A549 (cell line): ENCODE results near the gene CCDC78. TPM values are rescaled to one million over a fixed set of nuclear protein-coding genes. Genes with fewer than 3 reads are reported as not detected.

Source experiments
- ATAC-seq, 2 experiments: fragments of 200-7000 bp in 1 of 2; fragments of >200 bp in 1 of 2; cut with Nextera tagmentation in 1 of 2; cut with Tn5 transposase in 1 of 2; 3 replicates each; pipeline versions ENCODE4 v1.8.0 to v1.9.1; 2018 to 2020; ENCODE audit warnings: mild to moderate bottlenecking in 1 of 2, moderate library complexity in 1 of 2
- CTCF ChIA-PET: fragments of 300-600 bp; sonication (Branson Sonifier 250); formaldehyde crosslinking; extraction: SDS; loops from one replicate; lab custom pipeline; 2021; ENCODE audit warnings: antibody characterized with exemption, inconsistent platforms; lab: Yijun Ruan, JAX
- POLR2A ChIA-PET: fragments of 350-600 bp; formaldehyde crosslinking; extraction: SDS; loops from one replicate; lab custom pipeline; 2021; ENCODE audit warnings: antibody characterized with exemption, inconsistent platforms; lab: Yijun Ruan, JAX
- DNase-seq, 2 experiments: peaks; one replicate each; pipeline versions ENCODE4 v3.0.0 to v3.0.0-alpha.2; 2011 to 2016; ENCODE audit warnings: low read depth in 1 of 2, low spot score in 1 of 2
- FAIRE-seq: peaks from 2 replicates; lab custom pipeline; 2011; peaks lifted over from hg19 to GRCh38; lab: Jason Lieb, UNC
- H3K27ac ChIP-seq, 2 experiments: fragments of >200 bp; sonication (Bioruptor Twin); formaldehyde crosslinking; 3 replicates each; pipeline ENCODE4 v1.5.1; 2016 to 2017
- H3K4me1 ChIP-seq: fragments of >200 bp; sonication (Bioruptor Twin); formaldehyde crosslinking; 3 replicates; pipeline ENCODE4 v1.6.1; 2016
- H3K4me2 ChIP-seq: fragments of >200 bp; sonication (Bioruptor Twin); formaldehyde crosslinking; 3 replicates; pipeline ENCODE4 v1.6.1; 2016
- H3K4me3 ChIP-seq: fragments of >200 bp; sonication (Bioruptor Twin); formaldehyde crosslinking; 3 replicates; pipeline ENCODE4 v1.5.1; 2016
- H3K9me3 ChIP-seq: fragments of >200 bp; sonication (Bioruptor Twin); formaldehyde crosslinking; 3 replicates; pipeline ENCODE4 v1.6.1; 2016
- CBX2 ChIP-seq: fragments of 200-600 bp; sonication (generic); IDR thresholded peaks from 2 replicates; pipeline ENCODE4 v1.6.1; 2016; ENCODE audit warnings: low read depth, mild to moderate bottlenecking, borderline replicate concordance
- EHMT2 ChIP-seq: fragments of 200-600 bp; sonication (generic); IDR thresholded peaks from 2 replicates; pipeline ENCODE4 v1.6.1; 2016; ENCODE audit warnings: antibody characterized with exemption, low read depth, mild to moderate bottlenecking, moderate library complexity
- EP300 ChIP-seq, 2 experiments: fragments of >200 bp; sonication (Bioruptor Twin); formaldehyde crosslinking; IDR thresholded peaks; 2 replicates in 1 of 2; 3 replicates in 1 of 2; pipeline ENCODE4 v1.6.1; 2016 to 2017
- FOXS1 ChIP-seq: fragments of 250-450 bp; sonication (Bioruptor Pico); IDR thresholded peaks from 2 replicates; pipeline ENCODE4 v1.5.0; 2020; ENCODE audit warnings: mild to moderate bottlenecking, moderate library complexity
- HEYL ChIP-seq: fragments of 250-450 bp; sonication (Bioruptor Pico); IDR thresholded peaks from 2 replicates; pipeline ENCODE4 v1.8.0; 2021; ENCODE audit warnings: mild to moderate bottlenecking, moderate library complexity
- HOXB13 ChIP-seq: fragments of 250-450 bp; sonication (Bioruptor Pico); IDR thresholded peaks from 2 replicates; pipeline ENCODE4 v1.5.0; 2020; ENCODE audit warnings: low read depth, mild to moderate bottlenecking, moderate library complexity
- JUN ChIP-seq, 2 experiments: fragments of >200 bp; sonication (Bioruptor Twin); formaldehyde crosslinking; IDR thresholded peaks; 2 replicates in 1 of 2; 3 replicates in 1 of 2; pipeline ENCODE4 v1.6.1; 2016 to 2017
- MAX ChIP-seq: IDR thresholded peaks from 2 replicates; pipeline ENCODE4 v1.6.1; 2012
- MYC ChIP-seq: IDR thresholded peaks from 2 replicates; pipeline ENCODE4 v1.6.1; 2012; ENCODE audit warnings: mild to moderate bottlenecking, inconsistent platforms, low read length, improper control_type of control experiment, borderline replicate concordance
- PBX3 ChIP-seq: IDR thresholded peaks from 2 replicates; pipeline ENCODE4 v1.6.1; 2012
- PHF8 ChIP-seq: fragments of 200-600 bp; sonication (generic); IDR thresholded peaks from 2 replicates; pipeline ENCODE4 v1.6.1; 2016; ENCODE audit warnings: low read depth, mild to moderate bottlenecking, antibody characterized with exemption, moderate library complexity, borderline replicate concordance
- POLR2A ChIP-seq: IDR thresholded peaks from 2 replicates; pipeline ENCODE4 v1.6.1; 2012; ENCODE audit warnings: mild to moderate bottlenecking, low read length
- RCOR1 ChIP-seq: fragments of 150-350 bp; IDR thresholded peaks from 2 replicates; pipeline ENCODE4 v1.6.1; 2014; ENCODE audit warnings: antibody characterized with exemption, low read length, low read depth
- RFX5 ChIP-seq: fragments of 450-650 bp; IDR thresholded peaks from 2 replicates; pipeline ENCODE4 v1.7.1; 2014; ENCODE audit warnings: antibody characterized with exemption, mild to moderate bottlenecking, moderate library complexity
- RNF2 ChIP-seq: fragments of 200-600 bp; sonication (generic); IDR thresholded peaks from 2 replicates; pipeline ENCODE4 v1.6.1; 2016; ENCODE audit warnings: low read depth, mild to moderate bottlenecking, antibody characterized with exemption, moderate library complexity, borderline replicate concordance
- SMC3 ChIP-seq: fragments of >200 bp; sonication (Bioruptor Twin); formaldehyde crosslinking; IDR thresholded peaks from 3 replicates; pipeline ENCODE4 v1.6.1; 2018; ENCODE audit warnings: inconsistent platforms
- TP53 ChIP-seq: fragments of 250-450 bp; sonication (Bioruptor Pico); IDR thresholded peaks from 2 replicates; pipeline ENCODE4 v1.5.0; 2021; ENCODE audit warnings: mild to moderate bottlenecking, moderate library complexity
- ZNF302 ChIP-seq: fragments of 250-450 bp; sonication (Bioruptor Pico); IDR thresholded peaks from 2 replicates; pipeline ENCODE4 v1.9.0; 2021; ENCODE audit warnings: inconsistent platforms, mild to moderate bottlenecking, moderate library complexity
- WGBS: methylation state at CpG from one replicate; pipeline ENCODE4 v1.1.6; 2017; ENCODE audit errors: missing lambda C conversion rate; 5-methylcytosine and 5-hydroxymethylcytosine counted together
- polyA plus RNA-seq, 4 experiments: library from polyadenylated mRNA; depleted of rRNA in 3 of 4; stranded (reverse); fragments of >200 nt; fragmentation: RNase III in 1 of 4; extraction: RNeasy Plus Mini Kit Qiagen cat#74134 plus additional on column Dnase treatment in 1 of 4; gene quantifications; 2 replicates in 3 of 4; 3 replicates in 1 of 4; pipeline ENCODE4 v1.2.3, GENCODE V29; 2011 to 2017
- TF ChIP-seq, protein P1 (sequence below): fragments of >200 bp; sonication (Bioruptor Twin); formaldehyde crosslinking; IDR thresholded peaks from 3 replicates; pipeline ENCODE4 v1.6.1; 2016
- TF ChIP-seq, protein P2 (sequence below): IDR thresholded peaks from 2 replicates; pipeline ENCODE4 v1.6.1; 2012; ENCODE audit warnings: low read depth, borderline replicate concordance

Gene CCDC78
- polyA plus RNA-seq, 2 of the 4 experiments (the other 2 are of a cell fraction): 1.1 to 4.7 TPM

DNA sequence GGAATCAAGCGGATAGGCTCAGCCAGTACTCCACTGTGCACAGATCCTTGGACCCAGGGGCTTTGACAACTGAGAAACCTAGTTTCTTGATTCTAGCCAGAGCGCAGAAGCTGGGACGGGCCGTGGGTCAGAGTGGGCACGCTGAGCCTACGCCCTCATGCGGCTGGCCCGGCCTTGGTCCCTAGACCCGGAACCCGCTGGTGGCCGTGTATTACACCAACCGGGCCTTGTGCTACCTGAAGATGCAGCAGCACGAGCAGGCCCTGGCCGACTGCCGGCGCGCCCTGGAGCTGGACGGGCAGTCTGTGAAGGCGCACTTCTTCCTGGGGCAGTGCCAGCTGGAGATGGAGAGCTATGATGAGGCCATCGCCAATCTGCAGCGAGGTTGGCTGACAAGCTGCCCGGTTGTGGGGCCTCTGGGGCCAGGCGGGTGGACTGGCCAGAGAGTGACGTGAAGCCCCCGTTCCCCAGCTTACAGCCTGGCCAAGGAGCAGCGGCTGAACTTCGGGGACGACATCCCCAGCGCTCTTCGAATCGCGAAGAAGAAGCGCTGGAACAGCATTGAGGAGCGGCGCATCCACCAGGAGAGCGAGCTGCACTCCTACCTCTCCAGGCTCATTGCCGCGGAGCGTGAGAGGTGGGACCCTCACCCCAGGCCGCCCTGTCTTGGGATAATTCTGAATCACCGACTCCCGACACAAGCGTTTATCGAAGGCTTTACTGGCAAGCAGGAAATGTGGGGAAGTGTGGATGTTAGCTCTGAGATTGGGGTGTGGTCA is 45.1 kb downstream of the CCDC78 start:
- whole genome bisulfite sequencing: 44% methylated on average over 30 of the region's 44 CpGs
- POLR2A ChIA-PET: interaction anchor here (0.6 to 2.0 kb wide), 5 partner anchors 9 to 94 kb away, joined by 3 to 12 read pairs (median 5); partner anchors contain the start of genes ANTKMT and WDR24
- Histone ChIP-seq H3K27ac (peak overlapping the region; percentile 84 to 97), H3K9me3 (no peaks in the 10 kb centered on the region), H3K4me3 (peak overlapping the region; percentile 74), H3K4me2 (peak overlapping the region; percentile 93), H3K4me1 (peaks cover 38% of the 10 kb centered on the region)
- CTCF ChIA-PET: interaction anchor here (0.7 to 2.9 kb wide), 11 partner anchors 14 to 111 kb away, joined by 3 to 15 read pairs (median 4); partner anchors contain the start of gene RHOT2
- DNase-seq (peak in 1 of 2 experiments; percentile 69), FAIRE-seq (no peak), ATAC-seq (peak in 1 of 2 experiments; percentile 2; a peak in 3 of 6 replicates)
- TF ChIP-seq FOXS1: no peak
- TF ChIP-seq MAX: peak; percentile 49; the same call in 1 of the 2 replicates
- no peak for TF ChIP-seq EP300 (IDR thresholded peaks at IDR 0.05)
- peak in 1 of 2 experiments; percentile 44; a peak in 4 of 5 replicates for TF ChIP-seq JUN (IDR thresholded peaks at IDR 0.05)
- 0 out of 2 replicates have a peak, but pooled peaks have one; percentile 19 for TF ChIP-seq PBX3
- TF ChIP-seq PHF8: 0 out of 2 replicates have a peak, but pooled peaks have one; percentile 0

DNA sequence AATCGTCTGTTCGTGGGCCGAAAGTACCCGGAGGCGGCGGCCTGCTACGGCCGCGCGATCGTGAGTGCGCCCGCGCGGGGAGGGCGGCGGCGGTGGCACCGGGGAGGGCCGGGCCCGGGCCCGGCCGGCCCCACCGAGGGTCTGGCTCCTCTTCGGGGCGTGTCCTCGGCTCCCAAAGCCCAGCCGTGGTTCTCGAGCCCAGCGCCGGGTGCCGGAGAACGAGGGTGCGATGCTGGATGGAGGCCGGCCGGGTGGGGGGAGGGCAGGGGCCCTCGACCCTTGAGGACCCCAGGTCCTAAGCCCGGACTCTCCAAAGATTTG is 45.7 kb downstream of the CCDC78 start:
- Histone ChIP-seq H3K27ac (peak overlapping the region; percentile 84 to 97), H3K4me1 (peaks cover 41% of the 10 kb centered on the region), H3K4me2 (peak overlapping the region; percentile 93), H3K4me3 (peak overlapping the region; percentile 74), H3K9me3 (no peaks in the 10 kb centered on the region)
- no peak for DNase-seq
- ATAC-seq: no peak
- FAIRE-seq: no peak
- TF ChIP-seq SMC3: no peak
- TF ChIP-seq RFX5: no peak
- 0 out of 2 replicates have a peak, but pooled peaks have one; percentile 21 for TF ChIP-seq RNF2
- TF ChIP-seq POLR2A: peak; percentile 1; the same call in 1 of the 2 replicates
- TF ChIP-seq HEYL: no peak
- peak in 1 of 2 experiments; percentile 13; a peak in 1 of 5 replicates for TF ChIP-seq JUN (IDR thresholded peaks at IDR 0.05)
- TF ChIP-seq, protein P1, sequence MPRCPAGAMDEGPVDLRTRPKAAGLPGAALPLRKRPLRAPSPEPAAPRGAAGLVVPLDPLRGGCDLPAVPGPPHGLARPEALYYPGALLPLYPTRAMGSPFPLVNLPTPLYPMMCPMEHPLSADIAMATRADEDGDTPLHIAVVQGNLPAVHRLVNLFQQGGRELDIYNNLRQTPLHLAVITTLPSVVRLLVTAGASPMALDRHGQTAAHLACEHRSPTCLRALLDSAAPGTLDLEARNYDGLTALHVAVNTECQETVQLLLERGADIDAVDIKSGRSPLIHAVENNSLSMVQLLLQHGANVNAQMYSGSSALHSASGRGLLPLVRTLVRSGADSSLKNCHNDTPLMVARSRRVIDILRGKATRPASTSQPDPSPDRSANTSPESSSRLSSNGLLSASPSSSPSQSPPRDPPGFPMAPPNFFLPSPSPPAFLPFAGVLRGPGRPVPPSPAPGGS: no peak; the same call in 2 of the 3 replicates
- TF ChIP-seq HOXB13 (CRISPR knock-in tag): no peak
- TF ChIP-seq ZNF302 (CRISPR knock-in tag): no peak
- POLR2A ChIA-PET: interaction anchor here (0.7 to 2.0 kb wide), 4 partner anchors 9 to 53 kb away, joined by 3 to 12 read pairs (median 5); partner anchors contain the start of genes ANTKMT and WDR24
- CTCF ChIA-PET: interaction anchor here (0.7 to 2.9 kb wide), 8 partner anchors 13 to 105 kb away, joined by 3 to 15 read pairs (median 4); partner anchors contain the start of gene RHOT2
- 0% methylated on average over 1 of the region's 38 CpGs for WGBS

DNA sequence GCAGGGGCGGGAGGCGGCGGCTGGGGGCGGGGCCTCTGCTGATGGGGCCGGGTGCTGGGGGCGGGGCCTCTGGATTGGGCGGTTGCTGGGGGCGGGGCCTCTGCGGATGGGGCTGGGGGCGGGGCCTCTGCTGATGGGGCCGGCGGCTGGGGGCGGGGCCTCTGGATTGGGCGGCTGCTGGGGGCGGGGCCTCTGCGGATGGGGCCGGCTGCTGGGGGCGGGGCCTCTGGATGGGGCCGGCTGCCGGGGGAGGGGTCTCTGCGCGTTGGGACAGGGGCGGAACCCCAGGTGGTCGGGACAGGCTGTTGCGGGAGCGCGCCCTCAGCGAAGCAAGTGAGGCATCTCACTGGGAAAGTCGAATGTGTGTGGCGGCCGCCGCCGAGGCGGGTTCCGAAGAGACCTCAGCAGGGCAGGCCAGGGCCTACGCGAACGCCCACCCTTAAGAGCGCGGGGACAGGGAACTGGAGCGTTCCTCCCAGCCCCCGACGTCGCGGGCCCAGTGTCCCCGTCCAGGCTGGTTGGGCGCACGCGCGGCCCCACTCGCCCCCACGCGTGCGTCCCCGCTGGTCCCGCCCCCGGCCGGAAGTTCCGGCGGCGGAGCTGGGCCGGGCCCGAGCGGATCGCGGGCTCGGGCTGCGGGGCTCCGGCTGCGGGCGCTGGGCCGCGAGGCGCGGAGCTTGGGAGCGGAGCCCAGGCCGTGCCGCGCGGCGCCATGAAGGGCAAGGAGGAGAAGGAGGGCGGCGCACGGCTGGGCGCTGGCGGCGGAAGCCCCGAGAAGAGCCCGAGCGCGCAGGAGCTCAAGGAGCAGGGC is 46.2 kb downstream of the CCDC78 start, which contains the start of gene STUB1:
STUB1 (plus strand) TSS at position 597 of the 811 bp plus-strand sequence; CDS start at position 713, 116 bp downstream.
- H3K4me2 ChIP-seq: peak within 1 kb of the TSS; percentile 93
- H3K27ac ChIP-seq: peak within 1 kb of the TSS; percentile 84 to 97
- POLR2A ChIA-PET: interaction anchor here (0.6 to 2.0 kb wide), 6 partner anchors 10 to 53 kb away, joined by 3 to 12 read pairs (median 6); partner anchors contain the start of genes ANTKMT and WDR24
- ATAC-seq (peak; percentile 20 to 51), DNase-seq (peak in 1 of 2 experiments; percentile 91), FAIRE-seq (no peak)
- 0% methylated on average over 9 of the region's 91 CpGs for WGBS
- H3K4me1 ChIP-seq: peaks cover 45% of the 10 kb centered on the region
- H3K4me3 ChIP-seq: peak within 1 kb of the TSS; percentile 74
- CTCF ChIA-PET: interaction anchor here (0.7 to 2.9 kb wide), 8 partner anchors 12 to 106 kb away, joined by 3 to 17 read pairs (median 4); partner anchors contain the start of gene RHOT2
- peak; percentile 84 for TF ChIP-seq JUN (IDR thresholded peaks at IDR 0.05)
- TF ChIP-seq PHF8: peak; percentile 40; the same call in 1 of the 2 replicates
- no peak for TF ChIP-seq EHMT2
- no peak for TF ChIP-seq CBX2
- peak; percentile 65; the same call in 1 of the 2 replicates for TF ChIP-seq MAX
- TF ChIP-seq TP53: peak; percentile 54; the same call in 1 of the 2 replicates
- TF ChIP-seq MYC: 0 out of 2 replicates have a peak, but pooled peaks have one; percentile 27
- TF ChIP-seq, protein P1: peak; percentile 70; the same call in 2 of the 3 replicates
- peak; percentile 48 for TF ChIP-seq POLR2A
- TF ChIP-seq RCOR1: no peak
- TF ChIP-seq RNF2: no peak; the same call in 1 of the 2 replicates
- TF ChIP-seq, protein P2, sequence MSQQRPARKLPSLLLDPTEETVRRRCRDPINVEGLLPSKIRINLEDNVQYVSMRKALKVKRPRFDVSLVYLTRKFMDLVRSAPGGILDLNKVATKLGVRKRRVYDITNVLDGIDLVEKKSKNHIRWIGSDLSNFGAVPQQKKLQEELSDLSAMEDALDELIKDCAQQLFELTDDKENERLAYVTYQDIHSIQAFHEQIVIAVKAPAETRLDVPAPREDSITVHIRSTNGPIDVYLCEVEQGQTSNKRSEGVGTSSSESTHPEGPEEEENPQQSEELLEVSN: peak; percentile 59
- H3K9me3 ChIP-seq: no peaks in the 10 kb centered on the region
